Measurements from ENCODE around the gene DDI2.
"Not testable (repeated sequence)": the region's sequence is repeated elsewhere in the genome, so short reads cannot be mapped to it uniquely, and the experiment has no call there.

The DDI2 gene

DNA sequence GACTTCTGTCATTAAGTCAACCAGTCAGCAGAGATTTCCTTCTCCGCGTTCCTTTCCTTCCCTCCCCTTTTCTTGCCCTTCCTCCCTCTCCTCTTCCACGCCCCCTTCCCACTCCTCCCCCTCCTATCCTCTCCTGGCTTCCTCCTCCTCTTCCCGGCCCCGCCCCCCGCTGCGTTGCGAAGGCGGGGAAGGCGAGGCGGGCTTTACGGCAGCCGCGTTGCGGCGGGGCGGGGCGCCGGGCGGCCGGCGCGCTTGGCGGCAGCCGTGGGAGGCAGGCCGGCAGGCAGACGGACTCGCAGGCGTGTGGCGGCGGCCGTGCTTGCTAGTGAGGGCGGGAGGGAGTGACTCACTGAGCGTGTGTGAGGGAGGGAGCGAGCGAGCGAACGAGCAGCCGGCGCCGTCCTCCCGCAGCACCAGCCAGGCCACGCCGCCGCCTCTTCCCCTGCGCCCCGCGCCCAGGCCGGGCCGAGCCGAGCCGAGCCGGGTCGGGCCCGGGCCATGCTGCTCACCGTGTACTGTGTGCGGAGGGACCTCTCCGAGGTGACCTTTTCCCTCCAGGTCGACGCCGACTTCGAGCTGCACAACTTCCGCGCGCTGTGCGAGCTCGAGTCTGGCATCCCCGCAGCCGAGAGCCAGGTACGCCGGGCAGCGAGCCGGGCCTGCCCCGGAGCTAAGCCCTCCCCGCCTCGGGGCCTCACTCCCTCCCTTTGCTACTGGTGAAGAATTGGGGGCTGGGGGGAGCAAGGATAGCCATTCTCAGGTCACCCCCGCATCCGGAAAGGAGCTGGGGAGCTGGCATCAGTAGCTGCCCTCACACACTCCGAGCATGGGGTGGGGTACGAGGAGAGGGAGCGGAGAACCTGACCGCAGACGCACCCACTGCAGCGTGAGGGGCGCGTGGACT, at the start of gene DDI2:
Gene DDI2 (plus strand): TSS at position 286 of the 904 bp plus-strand sequence. CDS start 213 bp downstream, at position 499.
- peak; percentile 95 to 98 for DNase-seq

DNA sequence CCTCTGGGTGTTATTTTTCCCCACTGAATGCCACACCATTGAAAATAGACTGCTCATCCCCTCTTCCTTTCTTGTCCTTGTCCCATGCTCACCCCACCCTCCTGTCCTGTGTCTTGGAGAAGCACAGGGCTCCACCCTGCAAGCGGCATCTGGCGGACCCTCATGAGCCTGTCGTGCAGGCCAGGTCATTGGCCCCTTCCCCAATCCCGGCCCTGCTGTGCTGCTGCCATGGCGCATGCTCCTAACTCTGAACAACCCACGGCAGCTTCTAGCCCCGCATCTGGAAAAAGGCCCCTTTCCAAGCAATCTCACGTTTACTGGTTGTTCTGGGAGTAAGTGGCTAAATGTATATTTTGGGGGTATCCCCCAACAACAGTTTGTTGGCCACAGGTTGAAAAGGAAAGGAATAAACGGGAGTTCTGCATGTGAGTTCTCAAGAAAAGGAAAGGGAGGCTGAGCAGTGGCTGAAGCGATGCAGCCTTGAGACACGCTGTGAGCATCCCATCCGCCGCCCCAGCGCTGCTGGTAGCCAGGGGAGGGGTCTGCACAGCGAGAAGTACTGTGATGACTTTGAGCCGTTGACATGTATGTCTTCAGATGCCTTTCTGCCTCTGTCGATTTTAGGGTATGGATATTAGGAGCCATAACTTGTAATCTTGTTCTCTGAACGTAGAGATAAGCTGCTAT, 48.7 kb upstream of the DDI2 start:
- no peak for DNase-seq

DNA sequence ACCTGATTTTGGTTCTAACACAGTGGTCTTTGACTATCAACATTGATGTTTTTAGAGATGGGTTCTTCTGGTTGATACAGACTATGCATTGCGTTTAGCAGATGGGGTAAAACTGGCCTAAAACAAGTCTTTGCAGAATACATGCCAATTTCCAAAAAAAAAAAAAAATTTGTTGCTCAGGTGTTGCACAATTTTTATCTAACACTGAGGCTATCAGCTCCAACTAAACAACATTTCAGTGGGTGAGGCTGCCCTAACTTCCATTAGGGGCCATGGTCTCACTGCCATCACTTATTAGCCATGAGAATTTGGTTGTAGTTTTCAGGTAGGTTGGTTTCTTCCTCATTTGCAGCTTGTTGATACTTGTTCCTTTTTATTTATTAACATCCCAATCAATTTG, 46.4 kb upstream of the DDI2 start:
- DNase-seq, result no peak

DNA sequence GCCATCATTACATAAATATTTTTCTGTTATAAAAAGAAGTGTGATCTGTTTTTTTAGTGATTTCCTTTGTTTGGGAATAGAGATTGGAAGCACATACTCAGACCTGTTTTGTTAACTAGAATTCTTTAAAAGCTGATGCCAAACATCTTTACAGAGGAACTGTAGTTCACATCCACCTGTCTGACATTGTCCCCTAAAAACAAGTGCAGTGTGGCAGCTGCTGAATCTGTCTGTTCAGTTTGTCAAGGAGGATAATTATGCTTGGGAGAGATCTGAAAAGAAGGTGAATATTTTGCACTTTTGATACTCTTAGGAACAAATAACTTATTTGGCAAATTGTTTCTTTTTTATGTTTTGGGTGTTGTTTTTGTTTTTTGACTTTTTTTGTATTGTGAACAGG, 46.0 kb upstream of the DDI2 start:
- DNase-seq, result no peak

DNA sequence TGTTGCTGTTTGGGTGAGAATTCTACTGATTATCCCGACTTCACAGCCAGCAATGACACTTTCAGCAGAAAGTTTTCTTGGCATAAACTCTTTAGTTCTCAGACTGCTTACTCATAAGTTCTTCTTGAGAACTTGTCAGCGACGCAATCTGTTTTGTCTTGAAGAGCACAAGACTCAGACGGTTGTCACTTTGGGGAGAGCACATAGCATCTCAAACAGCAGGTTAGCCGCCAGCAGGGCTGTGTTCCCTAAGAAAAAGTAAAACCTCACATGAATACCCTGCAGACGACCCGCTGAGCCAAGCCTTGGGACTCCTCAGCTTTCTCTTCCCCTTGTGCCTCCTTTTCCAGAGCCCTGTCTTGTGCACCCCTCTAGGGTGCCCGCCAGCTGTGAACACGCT, 43.8 kb upstream of the DDI2 start:
- no peak for DNase-seq

DNA sequence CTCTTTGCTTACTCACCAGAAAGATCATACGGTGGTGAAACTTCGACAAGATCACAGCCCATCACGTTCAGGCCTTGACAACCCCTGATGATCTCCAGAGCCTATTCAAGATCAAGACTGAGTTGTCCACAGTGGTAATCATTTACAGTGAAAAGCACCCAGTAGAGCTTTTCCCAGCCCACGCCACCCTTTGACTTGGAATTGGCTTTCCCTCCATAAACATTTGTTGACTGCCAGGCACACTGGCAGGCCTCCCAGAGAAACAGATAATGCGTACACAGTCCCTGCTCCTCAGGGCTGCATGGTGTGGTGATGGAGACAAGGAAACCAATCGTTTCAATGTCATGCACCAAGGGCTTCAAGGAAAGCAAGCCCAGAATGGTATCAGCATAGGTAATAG, 42.5 kb upstream of the DDI2 start:
- no peak for DNase-seq

DNA sequence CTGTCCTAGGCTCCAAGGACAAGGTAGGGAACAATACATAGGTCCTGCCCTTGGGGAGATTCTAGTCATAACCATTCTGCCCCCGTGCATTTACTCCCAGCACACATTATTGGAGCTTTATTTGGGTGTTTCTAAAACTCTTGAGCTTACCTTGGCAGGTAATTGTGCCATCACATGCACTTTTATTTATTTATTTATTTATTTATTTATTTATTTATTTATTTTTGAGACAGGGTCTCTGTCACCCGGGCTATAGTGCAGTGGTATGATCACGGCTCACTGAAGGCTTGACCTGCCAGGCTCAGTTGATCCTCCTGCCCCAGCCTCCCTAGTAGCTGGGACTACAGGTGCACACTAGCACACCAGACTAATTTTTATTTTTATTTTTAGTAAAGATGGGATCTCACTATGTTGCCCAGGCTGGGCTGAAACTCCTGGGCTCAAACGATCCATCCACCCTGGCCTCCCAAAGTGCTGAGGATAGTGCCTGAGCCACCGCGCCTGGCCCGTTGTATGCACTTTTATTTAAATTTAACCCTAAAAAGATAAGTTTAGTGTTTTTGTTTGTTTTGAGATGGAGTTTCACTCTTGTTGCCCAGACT, 41.6 kb upstream of the DDI2 start:
- no peak for DNase-seq

DNA sequence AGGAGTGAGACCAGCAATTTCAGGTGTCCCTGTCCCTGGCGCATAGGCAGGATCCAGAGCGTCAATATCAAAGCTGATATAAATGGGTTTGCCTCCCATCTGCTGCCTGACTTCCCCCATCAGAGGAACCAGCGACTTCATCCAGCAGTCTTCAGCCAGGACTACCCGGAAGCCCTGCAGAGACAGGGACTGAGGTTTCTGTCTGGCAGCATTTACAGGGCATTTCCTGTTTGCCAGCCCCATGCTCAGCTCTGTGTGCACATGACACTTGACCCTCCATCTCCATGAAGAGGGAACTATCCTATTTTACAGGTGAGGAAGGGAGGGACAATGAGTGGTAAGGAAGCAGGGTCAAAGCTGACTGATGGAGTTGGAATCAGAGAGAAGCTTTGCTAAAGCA, 39.6 kb upstream of the DDI2 start:
- no peak for DNase-seq

DNA sequence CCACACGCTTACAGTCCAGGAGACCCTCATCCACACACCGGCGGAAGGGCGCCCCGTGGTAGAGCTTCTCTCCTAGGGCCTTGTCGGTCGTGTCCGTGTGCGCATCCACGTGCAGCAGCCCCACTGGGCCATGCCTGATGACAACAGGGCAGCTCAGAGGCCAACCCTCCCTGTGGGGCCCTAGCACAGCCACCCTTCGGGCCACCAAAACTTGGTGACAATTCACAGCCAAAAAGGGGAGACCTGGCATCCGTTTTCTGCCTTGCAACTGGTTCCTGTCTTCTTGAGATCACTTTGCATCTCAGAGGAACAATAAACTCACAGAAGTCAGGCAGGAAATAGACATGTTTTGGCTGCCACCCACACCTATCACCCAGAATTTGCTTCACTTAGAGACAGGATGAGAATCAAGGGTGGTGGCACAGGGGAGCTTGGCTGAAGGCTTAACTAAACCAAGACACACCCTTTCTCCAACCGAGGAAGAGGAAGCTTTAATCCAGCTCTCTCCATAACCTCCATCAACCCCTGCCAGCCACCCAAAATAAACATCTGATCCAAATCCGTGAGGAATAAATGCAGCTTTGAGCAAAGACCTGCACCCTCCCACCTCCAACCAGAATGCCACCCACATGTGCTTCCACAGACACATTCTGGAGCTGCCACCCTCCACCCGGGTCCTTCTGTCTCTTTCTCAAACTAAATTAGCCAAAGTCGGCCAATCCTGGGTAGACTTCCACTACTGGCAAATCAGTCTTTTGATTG, 38.2 kb upstream of the DDI2 start:
- no peak for DNase-seq

DNA sequence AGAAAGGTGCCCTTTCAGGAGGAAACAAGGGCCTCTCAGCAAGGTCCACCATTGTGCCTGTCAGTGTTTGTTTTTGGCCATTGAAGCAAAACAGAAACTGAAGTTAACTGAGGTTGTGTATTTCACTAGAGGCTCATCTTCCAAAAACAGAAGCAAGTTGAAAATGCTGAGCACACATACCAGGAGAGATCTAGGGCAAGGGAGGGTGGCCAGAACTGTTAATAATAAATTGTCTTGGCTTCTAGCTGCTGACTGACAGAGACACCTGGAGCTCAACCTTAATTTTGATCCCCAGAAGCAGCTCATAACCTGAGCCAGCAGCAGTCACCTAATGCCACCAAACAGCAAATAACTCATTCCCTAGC, 37.6 kb upstream of the DDI2 start:
- no peak for DNase-seq

DNA sequence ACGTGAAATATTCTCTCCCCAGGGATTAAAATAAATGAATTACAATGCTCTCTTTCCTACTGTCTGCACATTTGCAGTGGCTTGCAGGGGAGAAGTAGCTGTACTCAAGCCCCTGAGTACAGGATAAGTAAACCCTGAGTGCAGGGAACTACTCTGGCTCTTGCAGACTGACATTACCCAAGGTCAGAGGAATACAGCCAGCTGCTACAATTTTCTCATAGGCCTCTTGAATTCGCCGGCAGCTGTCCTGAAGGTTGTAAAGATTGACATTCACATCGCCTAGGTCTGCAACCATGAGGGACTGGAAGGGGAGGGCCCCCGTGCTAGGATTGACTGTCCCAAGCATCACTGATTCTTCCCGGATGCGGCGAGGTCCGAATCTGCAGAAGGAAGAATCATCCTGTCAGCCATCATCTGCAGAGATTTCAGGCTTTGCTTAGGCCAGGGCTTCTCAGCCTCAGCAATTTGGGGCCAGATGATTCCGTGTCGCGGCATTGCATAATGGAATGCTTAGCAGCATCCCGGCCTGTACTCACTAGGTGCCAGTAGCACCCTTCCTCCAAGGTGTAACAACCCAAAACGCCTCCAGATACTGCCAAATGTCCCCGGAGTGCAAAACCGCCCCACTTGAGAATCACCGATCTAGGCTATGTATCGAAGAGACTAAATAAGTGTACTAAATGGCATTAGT, 34.1 kb upstream of the DDI2 start:
- DNase-seq, result no peak

DNA sequence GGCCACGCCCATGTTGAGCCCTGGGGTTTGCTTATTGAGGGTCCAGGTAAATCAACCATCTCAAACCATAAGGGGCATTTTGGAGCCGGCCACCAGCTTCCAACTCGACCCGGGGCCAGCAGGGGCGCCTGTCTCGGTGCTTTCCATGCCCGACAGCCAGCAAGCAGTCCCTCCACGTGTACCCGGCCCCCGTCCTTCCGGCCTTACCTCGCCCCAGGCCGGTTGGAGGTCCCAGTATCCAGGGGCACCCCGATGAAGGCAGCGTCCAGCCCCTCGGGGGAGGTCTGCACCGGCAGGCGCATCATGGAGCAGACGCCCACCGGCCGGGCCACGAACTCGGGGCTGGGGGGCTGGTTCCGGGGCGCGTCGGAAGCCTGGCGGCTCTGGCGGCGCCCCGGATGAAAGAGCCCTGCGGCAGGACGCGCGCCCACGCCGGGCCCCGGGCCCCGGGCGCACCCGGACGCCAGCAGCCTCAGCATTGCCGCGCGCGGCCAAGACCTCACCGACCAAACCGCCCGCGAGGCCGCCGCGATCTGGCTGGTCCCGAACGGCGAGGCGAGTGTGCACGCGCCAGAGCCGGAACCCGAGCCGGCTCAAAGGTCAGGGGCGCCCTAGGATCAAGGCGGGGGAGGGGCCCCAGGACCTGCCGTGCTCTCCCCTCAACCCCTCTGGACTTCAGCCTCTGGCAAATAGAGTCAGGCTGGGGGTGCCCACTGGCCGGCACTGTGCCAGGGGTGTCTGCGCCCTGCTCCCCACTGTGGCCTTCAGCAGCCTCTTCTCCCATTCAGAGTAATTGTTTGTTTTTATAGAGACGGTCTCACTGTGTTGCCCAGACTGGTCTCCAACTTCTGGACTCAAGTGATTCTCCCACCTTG, 32.5 kb upstream of the DDI2 start, which contains the start of gene AGMAT:
Gene AGMAT (minus strand): TSS at position 563 of the 875 bp plus-strand sequence. CDS start 84 bp downstream, at position 479.
- DNase-seq, result peak in 1 of 2 donors; percentile 15

DNA sequence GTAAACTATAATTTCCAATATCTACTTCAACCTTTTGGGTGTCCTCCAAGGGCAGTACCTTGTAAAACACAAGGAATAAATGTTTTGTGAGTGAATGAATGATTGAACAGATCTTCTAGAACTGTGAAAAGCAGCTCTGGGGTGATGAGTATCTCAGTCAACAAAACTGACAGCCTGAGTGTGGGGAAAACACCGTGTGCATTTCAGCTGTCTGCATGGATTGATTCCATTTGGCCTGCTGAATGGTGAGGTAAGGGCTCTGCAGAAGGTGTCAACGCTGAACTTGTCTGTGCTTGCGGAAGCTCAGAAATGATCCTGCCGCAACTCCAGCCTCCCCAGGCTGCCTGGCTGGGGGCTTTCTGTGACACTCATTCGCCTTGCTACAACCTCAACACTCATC, 25.0 kb upstream of the DDI2 start:
- no peak for DNase-seq

DNA sequence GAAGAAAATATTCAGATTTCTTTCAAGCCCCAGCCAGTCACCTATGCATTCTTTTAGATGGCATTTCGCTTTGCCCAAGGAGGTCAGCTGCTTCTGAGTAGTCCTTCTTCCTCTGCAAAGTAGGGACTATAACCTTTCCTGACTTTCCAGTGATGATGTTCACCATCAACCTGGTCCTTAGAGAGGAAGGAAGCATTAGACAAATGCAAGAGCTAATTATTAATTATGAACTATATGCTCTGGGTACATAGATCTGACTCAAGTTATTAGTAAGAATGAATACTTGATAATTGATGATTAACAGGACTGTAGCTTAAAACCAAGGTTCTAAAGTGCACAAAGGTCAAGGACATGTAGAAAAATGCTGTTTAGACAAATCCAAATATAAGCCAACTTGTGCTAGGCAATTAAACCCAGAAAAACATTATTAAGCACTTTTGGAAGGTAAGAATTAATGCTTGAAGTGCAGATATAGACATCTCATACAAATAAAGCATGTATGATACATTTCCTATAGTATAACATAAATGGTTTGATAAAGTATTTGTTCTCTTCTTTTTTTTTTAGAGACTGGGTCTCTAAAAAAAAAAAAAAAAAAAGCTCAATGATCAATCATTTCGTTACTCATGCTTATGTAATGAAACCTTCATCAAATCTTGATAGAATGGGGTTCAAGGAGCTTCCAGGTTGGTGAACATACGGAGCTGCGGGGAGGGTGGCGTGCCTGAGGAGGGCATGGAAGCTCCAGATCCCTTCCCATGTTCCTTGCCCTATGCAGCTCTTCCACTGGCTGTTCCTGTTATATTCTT, 21.2 kb upstream of the DDI2 start:
- DNase-seq, result no peak

DNA sequence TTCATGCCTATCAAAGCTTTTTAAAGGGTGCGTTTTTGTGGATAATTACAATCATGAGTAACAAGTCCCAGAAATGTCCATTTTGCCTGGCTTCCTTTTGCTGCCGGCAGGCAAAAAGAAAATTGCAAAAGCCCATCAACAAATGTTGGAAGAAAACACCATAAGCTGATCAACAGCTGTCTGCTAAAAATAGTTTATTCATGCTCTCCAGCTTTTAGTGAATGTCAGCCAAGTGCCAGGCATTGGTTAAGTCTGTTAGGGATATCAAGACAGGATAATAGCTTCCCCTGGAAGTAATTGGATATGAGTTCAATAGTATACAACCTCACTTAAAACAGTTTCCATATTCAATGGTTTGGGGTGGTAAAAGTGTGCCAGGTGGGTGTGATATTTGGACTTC, 18.8 kb upstream of the DDI2 start:
- no peak for DNase-seq

DNA sequence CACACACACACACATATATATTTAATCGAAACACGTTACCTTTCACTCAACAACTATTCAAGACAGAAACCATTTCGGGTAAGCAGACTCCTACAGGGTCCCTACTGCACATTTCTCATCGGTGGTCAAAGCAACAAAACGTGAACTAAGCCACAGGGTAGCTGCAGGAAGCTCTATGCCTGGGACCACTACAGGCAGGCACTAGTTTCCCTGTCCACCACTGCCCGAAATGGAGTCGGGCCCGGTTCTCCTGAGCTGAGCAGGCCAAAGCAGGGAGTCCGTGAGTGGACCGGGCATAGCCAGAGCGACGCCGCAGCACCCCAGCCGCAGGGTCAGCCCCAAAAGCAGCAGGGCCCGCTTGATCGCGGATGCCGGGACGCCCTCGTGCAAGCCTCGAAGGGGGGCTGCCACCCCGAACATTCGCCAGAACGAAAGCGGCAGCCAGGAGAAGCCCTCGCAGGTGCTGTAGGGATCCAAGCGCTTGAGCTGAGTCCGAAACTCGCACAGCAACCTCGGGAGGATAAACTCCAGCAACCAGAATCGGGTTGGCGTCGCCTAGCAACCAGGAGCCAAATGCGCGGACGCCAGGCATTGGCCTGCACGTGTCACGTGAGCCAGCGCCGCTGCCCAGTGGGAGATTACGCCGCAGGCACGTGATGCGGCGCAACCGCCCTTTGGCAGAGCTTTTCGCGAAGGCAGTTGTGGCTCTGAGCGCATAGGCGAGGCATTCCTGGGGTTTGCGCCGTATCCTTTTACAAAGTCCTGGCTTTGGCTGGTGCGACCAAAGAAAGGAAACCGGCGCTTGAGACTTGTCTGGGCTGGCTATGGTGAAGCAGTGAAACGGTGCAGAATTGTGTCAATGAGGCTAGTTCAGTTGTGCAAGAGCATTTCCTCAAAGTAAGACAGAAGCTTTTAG, 13.9 kb upstream of the DDI2 start:
- peak; percentile 92 to 94 for DNase-seq

DNA sequence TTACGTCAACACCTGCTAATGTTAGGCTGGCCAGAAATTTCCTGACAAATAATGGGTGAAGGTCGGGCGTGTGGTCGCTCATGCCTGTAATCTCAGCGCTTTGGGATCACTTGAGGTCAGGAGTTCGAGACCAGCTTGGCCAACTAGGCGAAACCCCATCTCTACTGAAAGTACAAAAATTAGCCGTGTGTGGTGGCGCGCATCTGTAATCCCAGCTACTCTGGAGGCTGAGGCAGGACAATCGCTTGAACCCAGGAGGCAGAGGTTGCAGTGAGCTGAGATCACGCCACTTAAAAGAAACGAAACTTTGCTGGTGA, 13.3 kb upstream of the DDI2 start:
- not testable (repeated sequence) for DNase-seq

DNA sequence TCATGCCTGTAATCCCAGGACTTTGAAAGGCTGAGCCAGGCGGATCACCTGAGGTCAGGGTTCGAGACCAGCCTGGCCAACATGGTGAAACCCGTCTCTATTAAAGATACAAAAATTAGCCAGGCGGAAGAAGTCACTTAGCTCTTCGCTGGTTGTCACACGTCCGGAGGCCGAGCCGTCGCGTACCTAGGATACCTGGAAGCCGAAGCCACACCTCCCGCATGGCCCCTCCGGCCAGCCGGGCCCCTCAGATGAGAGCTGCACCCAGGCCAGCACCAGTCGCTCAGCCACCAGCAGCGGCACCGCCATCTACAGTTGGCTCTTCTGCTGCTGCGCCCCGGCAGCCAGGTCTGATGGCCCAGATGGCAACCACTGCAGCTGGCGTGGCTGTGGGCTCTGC, 12.9 kb upstream of the DDI2 start:
- DNase-seq, result not testable (repeated sequence)

All from inflammatory macrophage treated with lipopolysaccharide for 1 hour (primary cell).